ENCODE data around the gene BRIP1.

BRIP1 gene

DNA sequence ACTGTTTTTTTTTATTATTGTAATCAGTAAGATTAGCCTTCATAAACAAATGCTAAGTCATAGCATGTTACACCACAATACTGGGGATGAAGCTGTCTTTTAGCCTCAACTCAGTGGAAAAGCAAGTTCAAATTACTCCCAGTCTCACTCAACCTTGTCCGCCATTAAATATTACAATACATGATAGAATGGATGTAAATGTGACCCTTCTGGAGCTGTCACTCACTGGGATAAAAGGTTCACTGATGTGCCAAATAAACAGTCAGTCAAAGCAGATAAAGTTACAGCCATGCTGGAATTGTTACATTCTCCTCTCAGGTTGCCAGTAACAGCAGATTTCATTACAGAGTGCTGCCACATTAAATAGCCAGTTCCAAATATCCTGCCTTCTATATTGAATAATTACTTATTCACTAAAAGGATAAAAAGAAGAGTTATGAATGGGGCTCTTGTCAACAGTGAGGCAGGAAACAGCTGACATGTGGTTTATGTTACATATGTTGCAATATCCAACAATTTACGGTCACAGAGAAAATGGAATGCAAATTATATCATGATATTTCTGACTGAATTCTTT, 53.4 kb downstream of the BRIP1 start:
- peak; percentile 29 for DNase-seq (ENCODE audit: low read depth)
- no peak overlapping the region for H3K4me3 ChIP-seq (ENCODE audit: low read depth, low read length)

GRCh38 chr17:61808442-61808841, 54.9 kb downstream of the BRIP1 start:
- no peak for DNase-seq (ENCODE audit: low read depth)
- no peak overlapping the region for H3K4me3 ChIP-seq (ENCODE audit: low read depth, low read length)

DNA sequence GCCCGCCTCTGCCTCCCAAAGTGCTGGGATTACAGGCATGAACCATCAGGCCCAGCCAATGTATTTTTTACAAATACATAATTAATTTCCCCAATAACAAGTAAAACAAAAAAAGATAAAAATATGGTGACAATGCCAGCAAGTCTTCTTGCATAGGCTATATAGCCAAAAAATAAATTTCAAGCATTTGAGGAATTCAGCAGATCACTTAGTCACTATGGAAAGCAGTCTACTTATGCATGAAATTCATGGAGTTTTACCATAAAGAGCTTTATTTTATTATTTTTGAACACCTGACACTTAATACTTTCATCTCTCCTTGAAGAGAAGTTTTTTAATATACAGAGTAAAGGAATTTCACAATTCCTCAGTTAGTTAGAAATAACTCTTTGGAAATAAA, 56.4 kb downstream of the BRIP1 start:
- H3K4me3 ChIP-seq (ENCODE audit: low read depth, low read length): no peak overlapping the region
- DNase-seq (ENCODE audit: low read depth): no peak

- no peak for DNase-seq (ENCODE audit: low read depth)
- no peak overlapping the region for H3K4me3 ChIP-seq (ENCODE audit: low read depth, low read length)
Observed at GRCh38 chr17:61806081-61806828, 57.1 kb downstream of the BRIP1 start.

GRCh38 chr17:61805399-61805798, 57.9 kb downstream of the BRIP1 start:
- peak; percentile 4 for DNase-seq (ENCODE audit: low read depth)
- no peak overlapping the region for H3K4me3 ChIP-seq (ENCODE audit: low read depth, low read length)

DNA sequence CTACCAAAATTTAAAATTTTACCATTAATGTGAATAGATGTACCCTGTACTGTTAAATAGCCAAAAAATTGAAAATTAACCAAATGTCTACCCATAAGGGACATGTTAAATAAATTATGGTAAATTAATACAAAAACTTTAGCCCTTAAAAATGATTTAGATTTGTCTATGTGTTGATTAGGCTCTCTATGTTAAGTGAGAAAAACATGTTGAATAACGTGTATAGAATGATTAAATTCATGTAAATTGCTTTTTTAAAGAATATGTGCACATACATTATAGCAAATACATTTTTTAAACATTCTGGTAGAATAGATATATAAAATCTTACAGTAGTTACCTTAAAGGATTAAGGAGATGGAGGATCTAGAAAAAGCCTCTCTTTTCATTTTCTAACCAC, 59.5 kb downstream of the BRIP1 start:
- no peak for DNase-seq (ENCODE audit: low read depth)
- H3K4me3 ChIP-seq (ENCODE audit: low read depth, low read length): no peak overlapping the region

DNA sequence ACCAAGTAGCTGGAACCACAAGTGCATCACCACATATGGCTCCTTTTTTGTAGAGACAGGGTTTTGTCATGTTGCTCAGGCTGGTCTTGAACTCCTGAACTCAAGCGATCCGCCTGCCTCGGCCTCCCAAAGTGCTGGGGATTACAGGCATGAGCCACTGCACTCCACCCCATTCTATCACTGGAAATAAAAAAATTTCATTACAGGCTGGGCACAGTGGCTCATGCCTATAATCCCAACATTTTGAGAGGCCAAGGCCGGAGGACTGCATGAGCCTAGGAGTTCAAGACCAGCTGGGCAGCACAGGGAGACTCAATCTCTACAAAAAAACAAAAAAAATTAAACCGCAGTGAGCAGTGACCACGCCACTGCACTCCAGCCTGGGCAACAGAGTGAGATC, 60.1 kb downstream of the BRIP1 start:
- DNase-seq (ENCODE audit: low read depth): no peak

DNA sequence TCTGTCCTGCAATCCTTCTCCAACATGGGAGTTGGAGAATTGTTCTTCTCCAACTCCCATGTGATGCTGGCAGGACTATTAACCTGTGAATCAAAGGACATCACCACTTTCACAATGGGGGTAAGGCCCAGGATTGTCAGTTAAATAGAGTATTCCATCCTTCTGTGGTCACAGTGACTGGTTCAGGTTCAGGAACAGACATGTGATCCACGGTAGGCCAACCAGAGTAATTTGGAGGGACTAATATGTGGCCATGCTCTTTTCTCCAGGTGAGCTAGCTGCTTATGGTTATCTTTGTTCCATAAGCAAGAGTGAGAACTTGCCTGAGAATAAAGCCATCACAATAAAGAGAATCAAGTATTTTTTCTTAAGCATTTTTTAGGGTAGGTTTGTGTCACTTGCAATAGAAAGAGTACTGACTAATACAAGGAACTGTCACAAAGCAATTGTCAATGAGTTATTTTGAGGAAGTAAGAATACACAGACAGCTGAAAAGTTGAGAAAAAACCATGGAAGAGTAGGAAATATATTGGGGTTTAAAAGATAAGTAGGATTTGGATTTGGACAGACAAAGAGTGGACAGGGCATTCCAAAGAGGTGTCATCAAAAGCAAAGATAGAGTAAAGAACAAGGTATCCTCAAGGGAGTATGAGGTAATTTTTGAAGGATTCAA, 63.4 kb downstream of the BRIP1 start:
- DNase-seq (ENCODE audit: low read depth): no peak
- H3K4me3 ChIP-seq (ENCODE audit: low read depth, low read length): no peak overlapping the region

More for the DNA sequence above, 60.1 kb downstream of the BRIP1 start:
- H3K4me3 ChIP-seq (ENCODE audit: low read depth, low read length): no peak overlapping the region

GRCh38 chr17:61797283-61797682, 66.0 kb downstream of the BRIP1 start:
- DNase-seq (ENCODE audit: low read depth): no peak
- no peak overlapping the region for H3K4me3 ChIP-seq (ENCODE audit: low read depth, low read length)

DNA sequence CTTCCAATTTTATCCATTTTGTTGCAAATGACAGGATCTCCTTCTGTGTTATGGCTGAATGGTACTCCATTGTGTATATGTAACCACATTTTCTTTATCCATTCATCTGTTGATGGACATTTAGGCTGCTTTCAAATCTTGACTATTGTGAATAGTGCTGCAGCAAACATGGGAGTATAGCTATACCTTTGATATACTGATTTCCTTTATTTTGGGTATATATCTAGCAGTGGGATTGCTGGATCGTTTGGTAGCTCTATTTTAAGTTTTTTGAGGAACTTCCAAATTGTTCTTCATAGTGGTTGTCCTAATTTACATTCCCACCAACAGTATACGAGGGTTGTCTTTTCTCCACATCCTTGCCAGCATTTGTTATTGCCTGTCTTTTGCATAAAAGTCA, 67.8 kb downstream of the BRIP1 start:
- no peak overlapping the region for H3K4me3 ChIP-seq (ENCODE audit: low read depth, low read length)
- no peak for DNase-seq (ENCODE audit: low read depth)

GRCh38 chr17:61794792-61795191, 68.5 kb downstream of the BRIP1 start:
- no peak for DNase-seq (ENCODE audit: low read depth)
- H3K4me3 ChIP-seq (ENCODE audit: low read depth, low read length): no peak overlapping the region

GRCh38 chr17:61794242-61794641, 69.1 kb downstream of the BRIP1 start:
- H3K4me3 ChIP-seq (ENCODE audit: low read depth, low read length): no peak overlapping the region
- no peak for DNase-seq (ENCODE audit: low read depth)

GRCh38 chr17:61793565-61793964, 69.8 kb downstream of the BRIP1 start:
- H3K4me3 ChIP-seq (ENCODE audit: low read depth, low read length): no peak overlapping the region
- DNase-seq (ENCODE audit: low read depth): no peak

- H3K4me3 ChIP-seq (ENCODE audit: low read depth, low read length): no peak overlapping the region
- DNase-seq (ENCODE audit: low read depth): no peak
Observed at GRCh38 chr17:61789872-61790271, 73.5 kb downstream of the BRIP1 start.

DNA sequence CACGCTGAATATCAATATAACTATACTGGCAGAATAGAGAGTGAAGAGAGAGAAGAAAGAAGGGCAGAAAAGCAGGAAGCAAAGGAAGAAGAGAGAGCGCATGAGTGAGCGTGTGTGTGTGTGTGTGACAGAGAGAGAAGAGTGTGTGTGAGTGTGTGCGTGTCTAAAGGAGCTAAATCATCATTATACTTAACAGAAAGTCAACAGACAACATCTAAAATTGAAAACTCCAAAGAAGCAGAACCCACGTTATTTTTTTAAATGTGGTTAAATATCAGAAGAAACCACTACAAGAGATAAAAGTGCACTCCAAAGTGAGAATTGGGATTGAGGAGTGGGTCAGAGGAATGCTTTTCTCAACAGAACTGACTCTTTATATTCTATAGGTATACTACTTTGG, 77.2 kb downstream of the BRIP1 start:
- H3K4me3 ChIP-seq (ENCODE audit: low read depth, low read length): no peak overlapping the region
- DNase-seq (ENCODE audit: low read depth): no peak

- no peak overlapping the region for H3K4me3 ChIP-seq (ENCODE audit: low read depth, low read length)
Observed at GRCh38 chr17:61784510-61784909, 78.8 kb downstream of the BRIP1 start.

DNA sequence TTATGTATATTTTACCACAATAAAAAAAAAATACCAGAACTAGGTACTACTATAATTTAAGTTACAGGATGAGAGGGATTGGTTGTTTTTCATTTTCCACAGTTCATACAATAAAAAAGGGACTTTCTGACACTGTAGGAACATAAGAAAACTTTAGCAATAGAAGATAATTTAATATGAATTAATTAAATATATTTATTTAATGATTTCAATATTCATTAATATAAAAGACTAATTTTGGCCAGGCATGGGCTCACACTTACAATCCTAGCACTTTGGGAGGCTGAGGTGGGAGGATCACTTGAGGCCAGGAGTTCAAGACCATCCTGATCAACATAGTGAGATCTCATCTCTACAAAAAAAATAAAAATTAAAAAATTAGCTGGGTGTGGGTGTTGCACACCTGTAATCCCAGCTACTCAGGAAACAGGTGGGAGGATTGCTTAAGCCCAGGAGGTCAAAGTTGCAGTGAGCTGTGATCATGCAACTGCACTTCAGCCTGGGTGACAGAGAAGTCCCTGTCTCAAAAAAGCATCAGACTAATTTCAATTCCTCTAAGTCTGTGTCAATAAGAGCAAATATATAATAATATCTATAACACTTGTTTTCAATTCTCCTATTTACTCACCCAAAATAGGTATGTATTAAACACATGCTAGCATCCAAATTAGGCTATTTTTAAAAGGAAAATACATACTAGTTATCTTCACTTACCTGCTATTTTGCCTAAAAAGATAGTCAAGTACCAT, 79.6 kb downstream of the BRIP1 start:
- H3K4me3 ChIP-seq (ENCODE audit: low read depth, low read length): no peak overlapping the region
- DNase-seq (ENCODE audit: low read depth): no peak

More at GRCh38 chr17:61784510-61784909, 78.8 kb downstream of the BRIP1 start:
- no peak for DNase-seq (ENCODE audit: low read depth)

GRCh38 chr17:61783120-61783519, 80.2 kb downstream of the BRIP1 start:
- DNase-seq (ENCODE audit: low read depth): no peak
- no peak overlapping the region for H3K4me3 ChIP-seq (ENCODE audit: low read depth, low read length)

DNA sequence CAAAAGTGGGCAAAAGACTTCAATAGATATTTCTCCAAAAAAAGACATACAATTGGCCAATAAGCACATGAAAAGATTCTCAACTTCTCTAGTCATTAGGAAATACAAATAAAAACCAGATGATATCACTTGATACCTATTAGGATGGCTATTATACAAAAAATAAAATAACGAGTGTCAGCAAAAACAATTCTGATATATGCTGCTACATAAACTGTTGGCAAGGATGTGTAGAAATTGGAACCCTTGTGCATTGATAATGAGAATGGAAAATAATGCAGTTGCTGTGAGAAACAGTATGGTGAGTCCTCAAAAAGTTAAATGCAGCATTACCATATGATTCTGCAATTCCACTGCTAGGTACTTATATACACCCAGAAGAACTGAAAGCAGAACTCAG, 80.6 kb downstream of the BRIP1 start:
- no peak for DNase-seq (ENCODE audit: low read depth)
- H3K4me3 ChIP-seq (ENCODE audit: low read depth, low read length): no peak overlapping the region

DNA sequence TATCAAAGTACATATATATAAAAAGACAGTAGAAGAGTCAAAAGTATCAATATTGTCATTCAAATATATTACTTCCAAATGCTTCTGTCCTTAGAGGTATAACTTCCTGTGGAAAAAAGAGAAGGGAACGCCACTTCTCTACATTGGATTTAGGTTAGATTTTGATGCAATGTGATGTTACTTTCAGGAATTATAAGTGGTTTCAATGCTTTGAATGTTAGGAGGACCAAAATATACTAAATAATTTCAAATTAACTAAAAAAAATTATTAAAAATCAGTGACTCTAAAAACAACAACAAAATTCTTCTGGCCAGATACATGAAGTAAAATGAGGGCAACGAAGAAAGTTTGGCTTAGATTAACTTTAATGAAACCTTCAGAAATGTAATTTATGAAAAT, 88.0 kb downstream of the BRIP1 start:
- no peak for DNase-seq (ENCODE audit: low read depth)
- no peak overlapping the region for H3K4me3 ChIP-seq (ENCODE audit: low read depth, low read length)

Measured in skeletal muscle cell (primary cell).